SKM-1 (cell line): ENCODE data around the gene PLAC1.

Source experiments
- DNase-seq: peaks from one replicate; lab custom pipeline; 2025; ENCODE audit not compliant: unreplicated experiment; lab: John Stamatoyannopoulos, UW

PLAC1 gene

DNA sequence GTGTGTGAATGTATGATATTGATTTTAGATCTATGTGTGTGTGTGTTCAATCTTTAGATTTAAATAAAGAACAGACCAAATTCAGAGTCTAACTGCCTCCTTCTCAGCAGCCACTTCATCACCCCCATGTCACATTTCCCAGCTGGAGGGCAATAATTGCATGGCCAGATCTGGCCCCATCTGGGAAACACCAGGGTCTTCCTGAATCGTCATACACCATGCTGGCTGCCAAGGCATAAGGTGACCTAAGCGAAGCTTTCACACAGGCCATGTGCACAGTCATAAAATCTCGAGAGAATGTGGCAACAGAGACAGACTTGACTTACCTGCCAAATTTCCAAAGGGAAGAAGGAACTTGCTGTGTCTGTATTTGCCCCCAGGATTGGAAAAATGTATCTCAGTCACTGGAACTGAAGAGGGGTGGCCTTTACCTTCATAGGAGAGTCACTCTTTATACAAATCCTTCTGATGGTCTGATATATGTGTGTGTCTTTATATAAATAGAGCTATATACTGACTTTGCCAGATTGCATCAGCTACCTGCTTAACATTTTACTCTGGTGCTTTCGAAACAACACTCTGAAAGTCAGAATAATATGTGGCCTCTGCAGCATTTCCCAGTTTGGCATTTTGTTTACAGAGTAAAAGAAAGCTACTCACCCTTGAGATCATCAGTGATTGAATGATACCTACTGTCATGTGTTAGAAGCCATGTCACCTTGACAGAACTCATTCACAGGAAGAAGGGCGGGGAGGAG is at the start of gene PLAC1:
PLAC1 (minus strand) TSS at position 470 of the 758 bp plus-strand sequence. CDS start 91,789 bp downstream, outside the sequence.
- DNase-seq: no peak

DNA sequence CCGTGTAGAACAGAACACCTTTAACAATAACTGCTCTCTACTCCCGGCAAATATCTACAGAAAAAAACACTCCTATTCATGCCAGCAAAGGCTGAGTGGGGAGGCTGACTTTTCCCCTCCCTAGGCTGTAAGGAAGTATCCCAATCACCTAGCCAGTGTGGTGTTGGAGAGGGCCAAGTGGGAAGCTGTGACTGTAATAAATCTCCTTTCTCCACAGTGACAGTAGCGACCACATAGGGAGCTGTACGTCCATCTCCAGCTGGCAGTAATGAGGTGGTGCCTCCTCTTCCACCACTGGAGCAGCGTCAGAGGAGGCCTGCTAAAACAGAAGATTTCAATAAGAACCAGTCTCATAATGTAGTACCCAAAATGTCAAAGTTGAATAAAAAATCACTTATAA is 47.9 kb upstream of the PLAC1 start:
- DNase-seq: no peak

DNA sequence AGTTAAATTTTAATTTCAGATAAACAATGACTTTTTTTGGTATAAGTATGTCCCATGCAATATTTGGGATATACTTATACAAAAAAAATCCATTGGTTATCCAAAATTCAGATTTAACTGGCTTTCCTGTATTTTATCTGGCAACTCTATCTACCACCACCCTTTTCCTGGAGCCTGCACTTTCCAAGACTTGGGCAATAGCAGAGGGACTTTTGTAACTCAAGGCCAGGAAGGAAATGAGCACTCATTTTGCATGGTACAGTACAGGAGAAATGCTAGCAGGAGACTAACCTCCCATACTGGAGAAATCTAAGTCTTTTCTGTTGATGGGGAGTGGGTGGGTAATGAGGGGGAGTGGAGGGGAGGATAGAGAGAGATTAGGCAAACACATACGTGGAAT is 37.7 kb upstream of the PLAC1 start:
- no peak for DNase-seq

DNA sequence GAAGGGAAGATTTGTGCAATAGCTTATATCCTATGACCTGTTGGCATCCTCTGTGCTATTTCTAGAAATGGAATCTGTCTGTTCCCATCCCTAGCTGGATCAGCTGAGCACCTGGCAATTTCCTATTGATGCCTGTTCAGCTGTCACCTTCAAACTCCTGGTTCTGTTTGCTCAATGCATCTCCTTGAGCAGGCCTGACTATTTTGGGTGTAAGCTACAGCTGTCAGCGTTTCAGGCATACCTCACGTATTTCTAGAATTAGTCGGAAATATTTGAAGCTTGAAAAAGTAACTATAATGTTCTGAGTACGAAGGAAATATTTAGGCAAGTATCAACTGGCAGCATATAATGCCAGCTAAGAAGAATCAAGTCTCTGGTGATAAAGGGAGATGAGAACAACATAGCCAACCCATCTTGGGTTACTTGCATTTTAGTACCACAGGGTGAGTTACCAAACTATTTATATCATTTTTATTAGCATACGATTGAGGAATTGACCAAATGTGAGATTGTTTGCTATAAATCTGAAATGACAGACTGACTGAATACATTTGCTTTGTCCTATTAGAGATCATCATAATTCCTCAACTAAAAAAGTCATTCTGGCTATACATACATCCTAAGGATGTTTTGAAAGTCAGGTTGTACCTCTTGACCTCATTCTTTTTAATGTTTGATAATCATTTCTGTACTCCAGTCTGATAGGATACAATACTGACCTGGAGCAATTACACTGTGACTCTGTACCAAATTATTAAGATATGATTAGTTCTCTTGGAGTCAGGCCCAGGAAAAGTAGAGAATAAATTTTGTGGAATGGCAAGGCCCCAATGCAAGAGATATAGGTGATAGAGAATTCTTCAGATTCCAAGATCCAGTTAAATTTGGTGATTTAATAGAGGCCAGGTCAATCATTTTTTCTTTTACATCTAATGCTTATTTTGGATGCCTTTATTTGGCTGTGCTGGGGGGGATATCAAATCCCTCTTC is 36.4 kb upstream of the PLAC1 start:
- no peak for DNase-seq

GRCh38 chrX:134693644-134694043 is 35.4 kb upstream of the PLAC1 start:
- DNase-seq: no peak

DNA sequence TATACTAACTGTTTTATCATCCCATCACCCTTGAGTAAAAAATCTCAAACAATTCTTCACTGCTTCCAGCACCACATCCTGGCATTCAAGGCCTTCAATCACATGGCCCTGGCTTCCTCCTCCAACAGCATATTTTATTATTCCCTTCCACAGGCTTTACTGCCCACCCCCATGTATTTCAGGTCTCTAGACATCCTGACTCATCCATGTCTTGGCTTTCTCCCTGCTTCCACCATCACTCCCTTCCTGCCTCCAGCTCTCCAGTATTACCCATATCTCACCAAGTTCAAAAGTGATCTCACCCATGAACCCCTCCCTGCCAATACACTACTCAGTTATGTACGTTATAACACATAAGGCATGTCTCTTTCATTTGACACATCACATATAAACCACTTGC is 34.7 kb upstream of the PLAC1 start:
- DNase-seq: no peak

- no peak for DNase-seq
Observed at GRCh38 chrX:134692233-134692632, 34.0 kb upstream of the PLAC1 start.

GRCh38 chrX:134691453-134691852 is 33.2 kb upstream of the PLAC1 start:
- no peak for DNase-seq

DNA sequence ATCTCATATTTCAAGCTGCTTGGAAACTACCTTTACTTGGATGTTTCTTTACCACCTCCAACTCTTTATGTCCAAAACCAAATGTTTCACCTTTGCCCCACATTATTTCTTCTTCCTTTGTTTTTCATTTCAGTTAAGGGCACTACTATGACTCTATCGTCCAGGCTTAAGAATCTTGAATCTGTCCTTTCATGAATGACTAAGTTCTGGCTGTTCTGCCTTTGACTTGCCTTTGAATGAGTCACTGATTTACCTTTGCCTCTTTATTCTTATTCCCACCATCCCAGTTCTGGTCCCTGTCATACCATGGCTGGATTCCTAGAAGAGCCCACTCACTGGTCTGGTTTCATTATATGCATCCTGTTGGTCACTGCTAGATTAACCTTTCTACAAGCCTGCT is 30.6 kb upstream of the PLAC1 start:
- no peak for DNase-seq

DNA sequence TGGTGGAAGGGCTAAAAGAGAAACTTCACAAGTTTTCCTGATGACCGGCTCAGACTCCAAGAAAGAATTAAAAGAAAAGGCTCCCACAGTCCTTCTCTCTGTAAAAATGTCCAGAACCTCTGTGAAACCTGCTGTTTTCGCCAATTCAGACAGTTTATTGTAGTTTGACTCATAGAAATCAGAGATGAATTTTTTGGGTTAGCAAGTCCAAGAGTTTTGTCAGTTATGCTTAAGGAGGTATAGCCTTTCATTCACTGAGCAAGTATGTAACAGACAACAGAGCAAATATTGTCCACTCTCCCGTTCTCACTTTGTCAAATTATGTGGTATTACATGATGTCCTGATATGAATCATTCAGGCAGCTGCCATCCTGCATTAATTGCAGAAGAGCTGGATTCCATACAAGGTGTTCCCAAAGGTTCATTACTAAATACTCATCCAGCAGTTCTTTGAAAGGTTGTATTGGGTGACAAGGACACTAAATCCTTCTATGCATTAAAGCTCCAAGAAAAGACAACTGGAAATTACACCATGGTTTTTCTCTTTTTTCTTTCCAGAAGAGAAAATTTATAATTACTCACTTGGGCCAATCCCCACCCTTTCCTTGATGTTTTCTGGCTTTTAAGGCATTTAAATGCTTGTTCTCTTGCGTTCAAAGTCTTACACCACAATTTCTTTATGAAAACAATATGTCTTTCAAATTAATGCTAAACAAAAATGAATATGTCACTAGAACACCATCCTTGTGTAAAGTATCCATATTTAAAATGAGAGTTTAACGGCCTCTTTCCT is 30.0 kb upstream of the PLAC1 start:
- no peak for DNase-seq

- no peak for DNase-seq
Observed at GRCh38 chrX:134685668-134686067, 27.4 kb upstream of the PLAC1 start.

DNA sequence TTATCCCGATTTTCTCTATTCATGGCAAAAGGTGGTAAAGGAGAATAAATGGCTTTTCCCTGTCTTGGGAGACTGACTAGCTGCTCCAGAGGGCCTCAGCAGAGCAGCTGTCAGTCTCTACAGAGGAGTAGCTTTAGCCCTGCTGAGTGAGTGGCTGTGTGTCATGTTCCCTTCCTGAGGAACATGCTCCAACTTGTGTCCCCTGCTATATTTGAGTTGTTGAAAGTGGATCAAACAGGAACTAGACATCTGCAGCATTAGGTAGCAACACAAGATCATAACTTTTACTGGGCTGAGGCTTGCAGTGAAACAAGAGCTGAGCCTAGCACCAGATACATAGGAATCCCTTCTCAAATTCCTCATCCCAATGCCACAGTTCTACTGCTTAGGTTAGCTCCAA is 26.7 kb upstream of the PLAC1 start:
- DNase-seq: no peak

DNA sequence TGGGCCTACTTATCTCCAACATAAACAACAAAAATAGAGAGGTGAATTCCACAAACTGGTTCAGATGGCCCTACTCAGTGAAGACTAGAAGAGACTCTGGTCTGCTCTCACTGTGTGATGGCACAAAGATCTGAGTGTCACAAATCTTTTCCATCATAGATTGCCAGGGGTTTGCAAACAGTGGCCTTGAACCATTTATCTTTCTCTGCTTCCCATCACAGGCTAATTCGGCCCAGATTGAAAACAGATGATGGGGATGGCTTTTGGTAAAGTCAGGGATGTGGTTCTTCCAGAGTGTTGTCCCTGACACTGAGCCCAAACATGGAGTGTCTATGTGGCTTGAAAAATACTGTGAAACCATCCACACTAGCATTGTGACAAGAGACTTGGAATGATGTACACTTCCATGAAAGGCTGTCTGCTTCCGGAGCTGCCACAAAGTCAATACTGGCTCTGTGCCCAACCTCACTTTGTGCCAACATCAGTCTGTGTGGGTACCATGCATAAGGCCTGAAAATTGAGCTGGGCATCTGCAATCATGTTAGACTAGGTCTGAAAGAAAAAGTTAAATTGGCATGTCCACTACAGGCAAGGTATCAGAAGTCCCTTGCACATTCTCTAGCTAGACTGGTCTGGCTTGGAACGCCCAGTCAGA is 25.2 kb upstream of the PLAC1 start:
- no peak for DNase-seq

DNA sequence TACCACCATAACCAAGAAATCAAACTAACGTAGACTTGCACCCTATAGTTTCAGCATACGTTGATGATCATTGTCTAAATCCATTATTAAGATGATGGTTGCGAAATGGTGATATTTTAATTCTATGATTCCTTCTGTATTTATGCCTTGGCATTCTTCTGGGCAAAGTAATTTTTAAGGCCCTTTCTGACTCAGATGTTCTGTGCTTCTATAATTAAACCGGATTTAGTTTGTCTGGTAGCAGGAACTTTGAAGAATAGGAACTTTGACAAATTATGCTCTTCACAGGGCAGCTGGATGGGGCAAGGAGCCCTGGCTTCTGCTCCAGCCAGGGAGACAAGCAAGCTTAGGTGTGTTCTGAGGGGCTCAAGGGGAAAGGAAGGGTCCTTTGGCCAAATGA is 23.8 kb upstream of the PLAC1 start:
- DNase-seq: no peak

DNA sequence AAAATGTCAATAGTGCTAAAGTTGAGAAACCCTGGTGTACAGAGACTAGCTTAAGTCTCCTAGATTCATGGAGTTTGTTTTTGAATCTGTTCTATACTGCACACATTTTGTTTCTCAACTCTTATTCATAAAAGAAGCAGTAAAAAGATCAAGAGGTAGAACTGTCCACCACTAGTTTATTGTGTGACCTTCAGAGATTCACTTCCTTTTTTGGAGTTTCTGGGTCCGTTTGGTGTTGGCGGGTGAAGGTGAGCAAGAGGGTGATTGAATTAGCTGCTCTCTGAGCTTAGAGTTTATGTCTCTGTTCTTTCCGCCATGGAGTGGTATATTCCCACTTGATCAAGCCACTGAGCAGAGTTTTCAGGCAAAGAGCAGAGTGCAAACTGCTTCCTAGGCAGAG is 21.4 kb upstream of the PLAC1 start:
- no peak for DNase-seq

DNA sequence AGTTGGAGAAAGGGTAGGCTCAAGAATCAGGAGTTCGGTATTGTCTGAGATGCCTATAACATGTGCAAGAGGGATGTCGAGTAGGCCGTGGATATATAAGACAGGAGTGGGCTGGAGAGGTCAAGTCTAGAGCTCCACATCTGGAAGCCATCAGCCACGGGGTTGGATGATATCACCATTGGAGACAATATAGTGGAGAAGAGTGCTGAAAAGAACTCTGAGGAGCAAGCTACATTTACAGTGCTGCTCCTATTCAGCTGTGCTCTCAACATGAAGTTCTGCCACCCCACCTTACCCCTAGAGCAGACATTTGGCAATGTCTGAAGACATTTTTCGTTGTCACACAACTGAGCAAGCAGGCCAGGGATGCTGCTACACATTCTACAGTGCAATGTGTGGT is 20.9 kb upstream of the PLAC1 start:
- no peak for DNase-seq

GRCh38 chrX:134677332-134677731 is 19.1 kb upstream of the PLAC1 start:
- no peak for DNase-seq

- no peak for DNase-seq
Observed at GRCh38 chrX:134676436-134676835, 18.2 kb upstream of the PLAC1 start.

DNA sequence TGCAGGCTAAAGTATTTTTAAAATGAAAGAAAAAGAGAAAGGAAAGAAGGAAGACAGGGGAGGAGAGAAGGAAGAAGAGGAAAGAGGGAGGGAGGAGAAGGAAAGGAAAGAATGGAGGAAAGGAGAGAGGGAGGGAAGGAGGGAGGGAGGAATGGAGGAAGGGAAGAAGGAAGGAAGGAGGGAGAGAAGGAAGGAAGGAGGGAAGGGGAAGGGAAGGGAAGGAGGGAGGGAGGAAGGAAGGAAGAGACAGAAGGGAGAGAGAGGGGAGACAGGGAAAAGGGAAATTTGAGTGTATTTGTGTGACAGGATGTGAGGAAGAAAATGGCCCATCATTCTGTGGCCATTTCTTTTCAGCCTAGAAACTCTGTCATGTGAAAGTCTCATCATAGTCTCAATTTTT is 14.9 kb upstream of the PLAC1 start:
- DNase-seq: no peak

- no peak for DNase-seq
Observed at GRCh38 chrX:134672101-134672500, 13.8 kb upstream of the PLAC1 start.

- DNase-seq: no peak
Observed at GRCh38 chrX:134671294-134671693, 13.0 kb upstream of the PLAC1 start.
